Measurements from ENCODE around the gene DAB1. TPM values are rescaled to one million over a fixed set of nuclear protein-coding genes. Genes with fewer than 3 reads are reported as not detected.
A peak's percentile ranks its signal among the peaks of the same experiment; 100 is the strongest.

Gene DAB1
- total RNA-seq = under 1 TPM in 2 of 6 donors, not detected in 4; 0.15 to 0.20 TPM

GRCh38 chr1:57423656-57424211, at the start of gene DAB1:
Gene DAB1, minus strand, starts transcription at chr1:57424060. Its CDS starts 133,030 bp downstream, at chr1:57291030.
- no peak within 1 kb of the TSS for H3K27ac ChIP-seq
- TF ChIP-seq EP300 (IDR thresholded peaks at IDR 0.05) = no peak
- TF ChIP-seq, protein P1, sequence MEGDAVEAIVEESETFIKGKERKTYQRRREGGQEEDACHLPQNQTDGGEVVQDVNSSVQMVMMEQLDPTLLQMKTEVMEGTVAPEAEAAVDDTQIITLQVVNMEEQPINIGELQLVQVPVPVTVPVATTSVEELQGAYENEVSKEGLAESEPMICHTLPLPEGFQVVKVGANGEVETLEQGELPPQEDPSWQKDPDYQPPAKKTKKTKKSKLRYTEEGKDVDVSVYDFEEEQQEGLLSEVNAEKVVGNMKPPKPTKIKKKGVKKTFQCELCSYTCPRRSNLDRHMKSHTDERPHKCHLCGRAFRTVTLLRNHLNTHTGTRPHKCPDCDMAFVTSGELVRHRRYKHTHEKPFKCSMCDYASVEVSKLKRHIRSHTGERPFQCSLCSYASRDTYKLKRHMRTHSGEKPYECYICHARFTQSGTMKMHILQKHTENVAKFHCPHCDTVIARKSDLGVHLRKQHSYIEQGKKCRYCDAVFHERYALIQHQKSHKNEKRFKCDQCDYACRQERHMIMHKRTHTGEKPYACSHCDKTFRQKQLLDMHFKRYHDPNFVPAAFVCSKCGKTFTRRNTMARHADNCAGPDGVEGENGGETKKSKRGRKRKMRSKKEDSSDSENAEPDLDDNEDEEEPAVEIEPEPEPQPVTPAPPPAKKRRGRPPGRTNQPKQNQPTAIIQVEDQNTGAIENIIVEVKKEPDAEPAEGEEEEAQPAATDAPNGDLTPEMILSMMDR (IDR thresholded peaks at IDR 0.05) = no peak
- no peak for TF ChIP-seq POLR2AphosphoS5 (IDR thresholded peaks at IDR 0.05)
- TF ChIP-seq POLR2A (IDR thresholded peaks at IDR 0.05) = no peak
- ATAC-seq (ENCODE audit: low FRiP score in 2 of 2) (no peak), DNase-seq (peak in 1 of 2 donors; percentile 81)
- H3K36me3 ChIP-seq = no peaks in the 10 kb centered on the region
- peaks cover 0 to 22% (median 9%) of the 10 kb centered on the region in 4 donors for H3K27me3 ChIP-seq
- 3 to 4% methylated on average over 3 to 13 of the region's 64 CpGs for WGBS, 2 donors
- peaks cover 20 to 32% (median 22%) of the 10 kb centered on the region in 4 donors for H3K4me1 ChIP-seq
- H3K9me3 ChIP-seq = no peaks in the 10 kb centered on the region
- peak within 1 kb of the TSS in 3 of 4 donors; percentile 23 to 37 (median 27) for H3K4me3 ChIP-seq

- Histone ChIP-seq H3K36me3 (no peaks in the 10 kb centered on the region), H3K27me3 (no peaks in the 10 kb centered on the region), H3K27ac (no peak overlapping the region), H3K4me3 (no peak overlapping the region), H3K9me3 (no peaks in the 10 kb centered on the region), H3K4me1 (no peaks in the 10 kb centered on the region)
- ATAC-seq (ENCODE audit: low FRiP score in 2 of 2) (no peak), DNase-seq (no peak)
- WGBS, 2 donors = 79 to 86% methylated on average over 5 of the region's 5 CpGs
- TF ChIP-seq, protein P1 (IDR thresholded peaks at IDR 0.05) = no peak
- TF ChIP-seq EP300 (IDR thresholded peaks at IDR 0.05) (no peak), POLR2A (IDR thresholded peaks at IDR 0.05) (no peak), POLR2AphosphoS5 (IDR thresholded peaks at IDR 0.05) (no peak)
These were observed 49.6 kb upstream of the DAB1 start for GRCh38 chr1:57473448-57473847.

DNA sequence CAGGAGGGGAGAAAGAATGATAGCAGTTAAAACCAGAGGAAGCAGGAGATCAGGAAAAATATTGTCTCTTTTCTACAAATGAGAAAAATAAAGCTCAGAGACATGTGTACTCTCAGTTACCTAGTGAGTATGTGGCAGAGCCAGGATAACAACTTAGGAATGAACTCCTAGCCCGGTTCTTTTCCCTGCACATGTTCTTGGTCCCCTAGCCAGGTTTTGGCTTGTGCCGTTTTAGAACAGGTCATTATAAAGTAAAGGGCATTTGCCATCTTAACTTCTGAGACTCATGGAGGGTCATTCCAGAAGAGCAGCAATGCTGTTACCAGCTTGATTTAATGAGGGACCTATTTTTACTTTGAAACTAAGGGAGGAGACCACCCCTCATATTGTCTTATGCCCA, 48.1 kb upstream of the DAB1 start:
- Histone ChIP-seq H3K4me3 (no peak overlapping the region), H3K36me3 (no peaks in the 10 kb centered on the region), H3K27ac (no peak overlapping the region), H3K27me3 (no peaks in the 10 kb centered on the region), H3K9me3 (no peaks in the 10 kb centered on the region), H3K4me1 (no peaks in the 10 kb centered on the region)
- TF ChIP-seq POLR2A (IDR thresholded peaks at IDR 0.05) (no peak), EP300 (IDR thresholded peaks at IDR 0.05) (no peak), POLR2AphosphoS5 (IDR thresholded peaks at IDR 0.05) (no peak)
- TF ChIP-seq, protein P1 (IDR thresholded peaks at IDR 0.05) = no peak
- DNase-seq (no peak), ATAC-seq (ENCODE audit: low FRiP score in 2 of 2) (no peak)
- 88 to 91% methylated on average over 2 of the region's 2 CpGs for WGBS, 2 donors

DNA sequence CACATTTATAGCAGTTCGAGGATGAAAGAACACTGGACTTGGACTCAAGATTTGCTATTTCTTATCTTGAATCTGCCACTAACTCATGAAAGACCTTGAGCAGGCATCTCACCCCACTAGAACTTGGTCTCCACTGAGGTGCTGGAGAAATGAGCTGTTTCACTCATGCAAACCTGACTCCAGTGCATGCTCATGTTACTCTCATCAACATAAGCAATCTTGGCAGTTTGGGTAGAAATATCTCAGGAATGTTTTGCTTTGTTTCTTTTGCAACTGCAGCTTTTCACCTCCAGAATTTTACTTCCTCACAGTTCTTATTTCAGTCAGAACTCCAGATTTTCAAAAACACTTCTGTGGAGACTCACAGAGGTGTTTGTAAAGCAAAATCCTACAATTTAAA, 46.2 kb upstream of the DAB1 start:
- H3K36me3 ChIP-seq = no peaks in the 10 kb centered on the region
- TF ChIP-seq, protein P1 (IDR thresholded peaks at IDR 0.05) = no peak
- TF ChIP-seq POLR2AphosphoS5 (IDR thresholded peaks at IDR 0.05) (no peak), POLR2A (IDR thresholded peaks at IDR 0.05) (no peak), EP300 (IDR thresholded peaks at IDR 0.05) (no peak)
- no peak overlapping the region for H3K4me3 ChIP-seq
- no peak for ATAC-seq (ENCODE audit: low FRiP score in 2 of 2)
- no peak overlapping the region for H3K27ac ChIP-seq
- no peaks in the 10 kb centered on the region for H3K4me1 ChIP-seq
- 59 to 79% methylated on average over 1 of the region's 1 CpG for WGBS, 2 donors
- no peaks in the 10 kb centered on the region for H3K9me3 ChIP-seq
- no peak for DNase-seq
- H3K27me3 ChIP-seq = no peaks in the 10 kb centered on the region

Data from upper lobe of left lung (tissue), 6 donors.